PC-3 (cell line): Measurements from ENCODE around the gene ODC1. TPM values are rescaled to one million over a fixed set of nuclear protein-coding genes. Genes with fewer than 3 reads are reported as not detected.
A peak's percentile ranks its signal among the peaks of the same experiment; 100 is the strongest.

Experiments
- ATAC-seq: fragments of 200-7000 bp; cut with Tn5 transposase; 2 replicates; pipeline ENCODE4 v1.9.1; 2020; ENCODE audit warnings: mild to moderate bottlenecking, moderate library complexity
- BruUV-seq: library from RNA; stranded (reverse); fragments of 400-500 nt; replicated peaks from 2 replicates; lab custom pipeline; 2021; lab: Mats Ljungman, UMichigan
- CTCF ChIA-PET: fragments of 300-600 bp; sonication (Branson Sonifier 250); formaldehyde crosslinking; loops from one replicate; lab custom pipeline; 2022; ENCODE audit warnings: antibody characterized with exemption; lab: Charles Lee
- POLR2A ChIA-PET: fragments of 300-600 bp; sonication (Branson Sonifier 250); formaldehyde crosslinking; loops from one replicate; lab custom pipeline; 2022; ENCODE audit warnings: antibody characterized with exemption; ENCODE audit not compliant: unreplicated experiment; lab: Charles Lee
- DNase-seq: peaks from one replicate; pipeline ENCODE4 v3.0.0-alpha.2; 2015
- H2AFZ ChIP-seq: fragments of 300-600 bp; sonication (generic); 2 replicates; pipeline ENCODE4 v1.6.0; 2016; ENCODE audit warnings: antibody characterized with exemption, low read length
- H3F3A ChIP-seq: fragments of 300-600 bp; sonication (generic); one replicate; pipeline ENCODE4 v1.6.0; 2017; ENCODE audit warnings: antibody characterized with exemption, low read length, control low read depth, mild to moderate bottlenecking; ENCODE audit not compliant: unreplicated experiment
- H3K27ac ChIP-seq: fragments of 300-600 bp; sonication (generic); 2 replicates; pipeline ENCODE4 v1.5.1; 2016; ENCODE audit warnings: mild to moderate bottlenecking, low read length
- H3K27me3 ChIP-seq: fragments of 300-600 bp; sonication (generic); 2 replicates; pipeline ENCODE4 v1.6.1; 2016; ENCODE audit warnings: low read length, mixed read lengths
- H3K36me3 ChIP-seq: fragments of 300-600 bp; sonication (generic); 2 replicates; pipeline ENCODE4 v1.6.1; 2016; ENCODE audit warnings: low read depth, mixed run types, low read length, mixed read lengths
- H3K4me1 ChIP-seq: fragments of 300-600 bp; sonication (generic); 2 replicates; pipeline ENCODE4 v1.5.1; 2016; ENCODE audit warnings: low read length; ENCODE audit not compliant: insufficient read depth
- H3K4me2 ChIP-seq: fragments of 300-600 bp; sonication (generic); 2 replicates; pipeline ENCODE4 v1.6.0; 2016; ENCODE audit warnings: low read length
- H3K4me3 ChIP-seq: fragments of 300-600 bp; sonication (generic); 2 replicates; pipeline ENCODE4 v1.5.1; 2016; ENCODE audit warnings: mild to moderate bottlenecking, low read length, mixed read lengths
- H3K79me2 ChIP-seq: fragments of 300-600 bp; sonication (generic); 2 replicates; pipeline ENCODE4 v1.6.1; 2017; ENCODE audit warnings: low read length, mixed read lengths
- H3K9ac ChIP-seq: fragments of 300-600 bp; sonication (generic); 2 replicates; pipeline ENCODE4 v1.6.0; 2016; ENCODE audit warnings: mild to moderate bottlenecking, low read length
- H3K9me2 ChIP-seq: fragments of 300-600 bp; sonication (generic); replicated peaks from 2 replicates; pipeline ENCODE4 v1.6.1; 2016; ENCODE audit warnings: mixed run types, low read length, mixed read lengths
- H3K9me3 ChIP-seq: fragments of 300-600 bp; sonication (generic); 2 replicates; pipeline ENCODE4 v1.6.1; 2016; ENCODE audit warnings: low read length, mixed read lengths
- H4K20me1 ChIP-seq: fragments of 300-600 bp; sonication (generic); 2 replicates; pipeline ENCODE4 v1.6.1; 2016; ENCODE audit warnings: low read length, mixed read lengths
- CTCF ChIP-seq: fragments of 300-600 bp; sonication (generic); conservative IDR thresholded peaks from 2 replicates; pipeline ENCODE4 v1.5.1; 2017; ENCODE audit warnings: antibody characterized with exemption, low read depth, mild to moderate bottlenecking, low read length
- EZH2 ChIP-seq: fragments of 300-600 bp; sonication (generic); IDR thresholded peaks from one replicate; pipeline ENCODE4 v1.6.1; 2017; ENCODE audit warnings: antibody characterized with exemption, mild to moderate bottlenecking, low read length; ENCODE audit not compliant: unreplicated experiment
- EZH2phosphoT487 ChIP-seq: fragments of 300-600 bp; sonication (generic); IDR thresholded peaks from 2 replicates; pipeline ENCODE4 v1.6.1; 2018; ENCODE audit warnings: mild to moderate bottlenecking, antibody characterized with exemption, low read length, borderline replicate concordance
- intact Hi-C: fragments of 100-400 bp; cut with micrococcal nuclease; formaldehyde crosslinking; loops from 2 replicates; pipeline ENCODE4 v1.9.0; 2023
- total RNA-seq: library from RNA; depleted of rRNA; stranded (reverse); fragments of >200 nt; gene quantifications from 2 replicates; pipeline ENCODE4 v1.2.3, GENCODE V29; 2014

ODC1 gene
- total RNA-seq, 1 experiment from 2014 or later = 712 TPM

- H3K4me3 ChIP-seq = no peak overlapping the region
- ATAC-seq = no peak
- no peak for DNase-seq
- ChIA-PET CTCF (no interaction called here), POLR2A (interaction anchor here (0.7 kb wide), 1 partner anchor 49 kb away, joined by 20 read pairs; no protein-coding TSS in a partner anchor)
- H3K9me2 ChIP-seq = no peaks in the 10 kb centered on the region
- intact Hi-C loops = no loop called here
- H3K4me2 ChIP-seq = no peak overlapping the region
- H3K79me2 ChIP-seq = no peaks in the 10 kb centered on the region
- H4K20me1 ChIP-seq = no peaks in the 10 kb centered on the region; the same call in 1 of the 2 replicates
- H3K4me1 ChIP-seq = peaks cover 43% of the 10 kb centered on the region
- no TSS peak for BruUV-seq
- no peak overlapping the region for H3K27ac ChIP-seq
- no peaks in the 10 kb centered on the region for H3K27me3 ChIP-seq
- H3K36me3 ChIP-seq = no peaks in the 10 kb centered on the region
- H2AFZ ChIP-seq = no peak overlapping the region
- no peak overlapping the region for H3K9ac ChIP-seq
- H3K9me3 ChIP-seq = no peaks in the 10 kb centered on the region
- H3F3A ChIP-seq = peaks cover 4% of the 10 kb centered on the region
- TF ChIP-seq EZH2 (no peak), EZH2phosphoT487 (no peak), CTCF (no peak)
These were observed 47.8 kb upstream of the ODC1 start for GRCh38 chr2:10495988-10496313.

- Histone ChIP-seq H4K20me1 (no peaks in the 10 kb centered on the region; the same call in 1 of the 2 replicates), H3K4me2 (no peak overlapping the region), H3K4me1 (peaks cover 40% of the 10 kb centered on the region), H3K9me2 (no peaks in the 10 kb centered on the region), H3K9me3 (no peaks in the 10 kb centered on the region), H3F3A (peaks cover 4% of the 10 kb centered on the region), H2AFZ (no peak overlapping the region), H3K79me2 (no peaks in the 10 kb centered on the region), H3K4me3 (no peak overlapping the region), H3K36me3 (no peaks in the 10 kb centered on the region), H3K27me3 (no peaks in the 10 kb centered on the region), H3K9ac (no peak overlapping the region), H3K27ac (no peak overlapping the region)
- CTCF ChIA-PET = no interaction called here
- intact Hi-C loops = no loop called here
- no peak for TF ChIP-seq CTCF
- no peak for TF ChIP-seq EZH2
- TF ChIP-seq EZH2phosphoT487 = no peak
- POLR2A ChIA-PET = no interaction called here
- no TSS peak for BruUV-seq
- DNase-seq (no peak), ATAC-seq (no peak)
These were observed 47.3 kb upstream of the ODC1 start for GRCh38 chr2:10495311-10495987.

GRCh38 chr2:10494351-10495066, 46.4 kb upstream of the ODC1 start:
- DNase-seq (no peak), ATAC-seq (no peak)
- ChIA-PET POLR2A (interaction anchor here (1.1 to 1.7 kb wide), 2 partner anchors 45 to 46 kb away, joined by 5 to 10 read pairs; partner anchors contain the start of gene ODC1), CTCF (no interaction called here)
- no peaks in the 10 kb centered on the region for H3K9me2 ChIP-seq
- H3K79me2 ChIP-seq = no peaks in the 10 kb centered on the region
- no peak overlapping the region for H3K4me3 ChIP-seq
- no peak overlapping the region for H2AFZ ChIP-seq
- H3K36me3 ChIP-seq = no peaks in the 10 kb centered on the region
- H3K4me2 ChIP-seq = peak overlapping the region; percentile 69
- intact Hi-C loops = loop anchor here (5.0 kb wide), 1 partner anchor 168 kb away; no protein-coding TSS in a partner anchor
- H3F3A ChIP-seq = peaks cover 1% of the 10 kb centered on the region
- H3K27ac ChIP-seq = peak overlapping the region; percentile 97
- H4K20me1 ChIP-seq = no peaks in the 10 kb centered on the region
- BruUV-seq = no TSS peak
- peaks cover 30% of the 10 kb centered on the region for H3K4me1 ChIP-seq
- H3K27me3 ChIP-seq = no peaks in the 10 kb centered on the region
- H3K9ac ChIP-seq = peak overlapping the region; percentile 87
- TF ChIP-seq EZH2phosphoT487 (no peak), CTCF (no peak), EZH2 (no peak)
- no peaks in the 10 kb centered on the region for H3K9me3 ChIP-seq
